K562 (cell line): ENCODE measurements around the gene METRNL. TPM values are rescaled to one million over a fixed set of nuclear protein-coding genes. Genes with fewer than 3 reads are reported as not detected.

Source experiments
- ATAC-seq: fragments of 200-7000 bp; cut with Tn5 transposase; 3 replicates; pipeline ENCODE4 v1.9.1; 2020; ENCODE audit warnings: moderate library complexity
- BruUV-seq: library from RNA; stranded (reverse); fragments of 400-500 nt; replicated peaks from 2 replicates; lab custom pipeline; 2021; lab: Mats Ljungman, UMichigan
- CTCF ChIA-PET: fragments of 300-600 bp; formaldehyde crosslinking; extraction: SDS; loops from one replicate; lab custom pipeline; 2021; ENCODE audit warnings: low intra/inter-chr PET ratio; lab: Yijun Ruan, JAX
- POLR2A ChIA-PET: fragments of 300-600, 350-650 bp; sonication (Branson Sonifier 250); formaldehyde crosslinking; extraction: SDS; loops from one replicate; lab custom pipeline; 2021; ENCODE audit warnings: antibody characterized with exemption, inconsistent platforms; lab: Yijun Ruan, JAX
- DNase-seq, 4 experiments: peaks; one replicate each; pipeline versions ENCODE4 v3.0.0 to v3.0.0-alpha.2; 2011 to 2018; ENCODE audit warnings: low spot score in 3 of 4, mixed read lengths in 3 of 4; ENCODE audit errors: extremely low read depth in 1 of 4
- FAIRE-seq: peaks from 2 replicates; lab custom pipeline; 2011; peaks lifted over from hg19 to GRCh38; lab: Jason Lieb, UNC
- H2AFZ ChIP-seq: 2 replicates; pipeline ENCODE4 v1.6.0; 2011; ENCODE audit warnings: low read depth, low read length, control low read depth, inconsistent platforms
- H3K27ac ChIP-seq: fragments of 200-600 bp; 3 replicates; pipeline ENCODE4 v1.8.0; 2011; ENCODE audit warnings: low read depth, mild to moderate bottlenecking, control low read depth, inconsistent platforms, low read length, moderate library complexity, mixed read lengths; ENCODE audit errors: extremely low read depth
- H3K27me3 ChIP-seq, 2 experiments: fragments of 300-600 bp in 1 of 2; 2 replicates in 1 of 2; 3 replicates in 1 of 2; pipeline versions ENCODE4 v1.6.0 to v1.8.0; 2011; ENCODE audit warnings: inconsistent platforms in 2 of 2, low read length in 2 of 2, mild to moderate bottlenecking in 1 of 2, mixed read lengths in 1 of 2, moderate library complexity in 1 of 2; ENCODE audit not compliant: control insufficient read depth in 2 of 2, insufficient read depth in 2 of 2
- H3K36me3 ChIP-seq: fragments of 300-600 bp; 3 replicates; pipeline ENCODE4 v1.8.0; 2011; ENCODE audit warnings: mild to moderate bottlenecking, low read length, inconsistent platforms; ENCODE audit not compliant: control insufficient read depth, insufficient read depth
- H3K4me1 ChIP-seq, 2 experiments: fragments of 200-600 bp in 1 of 2; replicated peaks in 1 of 2; 2 replicates in 1 of 2; 3 replicates in 1 of 2; pipeline versions ENCODE4 v1.5.1 to v1.8.0; 2011; ENCODE audit warnings: inconsistent platforms in 2 of 2, low read length in 2 of 2, mild to moderate bottlenecking in 1 of 2, mixed read lengths in 1 of 2, moderate library complexity in 1 of 2; ENCODE audit not compliant: control insufficient read depth in 2 of 2, insufficient read depth in 2 of 2
- H3K4me2 ChIP-seq: 2 replicates; pipeline ENCODE4 v1.6.1; 2011; ENCODE audit warnings: low read length, control low read depth, inconsistent platforms, mixed read lengths; ENCODE audit not compliant: insufficient read depth
- H3K4me3 ChIP-seq: fragments of 200-600 bp; sonication (generic), shearing (Covaris generic); 2 replicates; pipeline ENCODE4 v1.5.1; 2016; ENCODE audit warnings: control low read depth, inconsistent platforms
- H3K79me2 ChIP-seq: fragments of 200-600 bp; 3 replicates; pipeline ENCODE4 v1.8.0; 2011; ENCODE audit warnings: low read length, inconsistent platforms; ENCODE audit not compliant: control insufficient read depth, insufficient read depth
- H3K9ac ChIP-seq, 2 experiments: 2 replicates each; pipeline versions ENCODE4 v1.6.0 to v1.6.1; 2011; ENCODE audit warnings: low read depth in 2 of 2, low read length in 2 of 2, control low read depth in 1 of 2, inconsistent platforms in 1 of 2, mild to moderate bottlenecking in 1 of 2, mixed read lengths in 1 of 2; ENCODE audit not compliant: insufficient read depth in 1 of 2
- H3K9me1 ChIP-seq: one replicate; pipeline ENCODE4 v1.6.0; 2011; ENCODE audit warnings: inconsistent platforms, mild to moderate bottlenecking, low read length, moderate library complexity; ENCODE audit not compliant: control insufficient read depth, insufficient read depth
- H3K9me3 ChIP-seq: replicated peaks from 2 replicates; pipeline ENCODE4 v1.5.1; 2011; ENCODE audit warnings: low read depth, low read length, inconsistent platforms; ENCODE audit not compliant: control insufficient read depth, insufficient read depth
- H4K20me1 ChIP-seq: replicated peaks from 2 replicates; pipeline ENCODE4 v1.6.1; 2011; ENCODE audit warnings: low read length, inconsistent platforms, mixed read lengths; ENCODE audit not compliant: control insufficient read depth, insufficient read depth
- ETS2 ChIP-seq: IDR thresholded peaks from 2 replicates; pipeline ENCODE4 v1.6.1; 2016; ENCODE audit warnings: borderline replicate concordance, missing genetic modification characterization, mild to moderate bottlenecking, moderate library complexity, missing compliant biosample characterization; ENCODE audit not compliant: poor library complexity, severe bottlenecking
- NR2F6 ChIP-seq: fragments of 450-650 bp; formaldehyde crosslinking; IDR thresholded peaks from 2 replicates; pipeline ENCODE4 v1.4.0; 2020; ENCODE audit warnings: mild to moderate bottlenecking
- NR3C1 ChIP-seq: sonication (generic); formaldehyde crosslinking; IDR thresholded peaks from 2 replicates; pipeline ENCODE4 v1.8.1; 2022; ENCODE audit warnings: missing genetic modification reagents
- PCBP1 ChIP-seq: fragments of 200-400 bp; formaldehyde crosslinking; IDR thresholded peaks from 2 replicates; pipeline ENCODE4 v1.6.1; 2018; ENCODE audit warnings: mild to moderate bottlenecking, low read depth, low read length; ENCODE audit not compliant: poor library complexity, severe bottlenecking
- SNAPC5 ChIP-seq: fragments of 250-450 bp; sonication (Bioruptor Pico); IDR thresholded peaks from 2 replicates; pipeline ENCODE4 v1.8.0; 2021; ENCODE audit warnings: moderate library complexity, mild to moderate bottlenecking, inconsistent platforms
- ZFX ChIP-seq: sonication (generic); formaldehyde crosslinking; IDR thresholded peaks from 2 replicates; pipeline ENCODE4 v1.8.0; 2022; ENCODE audit warnings: mild to moderate bottlenecking, missing genetic modification reagents, moderate library complexity
- ZNF23 ChIP-seq: fragments of 250-450 bp; sonication (Bioruptor Pico); IDR thresholded peaks from 2 replicates; pipeline ENCODE4 v1.4.0; 2020; ENCODE audit warnings: mild to moderate bottlenecking
- ZNF263 ChIP-seq: sonication (generic); formaldehyde crosslinking; IDR thresholded peaks from 2 replicates; pipeline ENCODE4 v1.8.0; 2022; ENCODE audit warnings: mild to moderate bottlenecking, missing genetic modification reagents, borderline replicate concordance
- ZNF280B ChIP-seq: fragments of 250-450 bp; sonication (Bioruptor Pico); IDR thresholded peaks from 2 replicates; pipeline ENCODE4 v1.5.1; 2021; ENCODE audit warnings: mild to moderate bottlenecking
- ZNF609 ChIP-seq: sonication (generic); formaldehyde crosslinking; IDR thresholded peaks from 2 replicates; pipeline ENCODE4 v1.8.1; 2023; ENCODE audit warnings: missing genetic modification reagents, mild to moderate bottlenecking, borderline replicate concordance
- ZNF707 ChIP-seq: fragments of 250-450 bp; sonication (Bioruptor Pico); conservative IDR thresholded peaks from 2 replicates; pipeline ENCODE4 v1.8.0; 2022; ENCODE audit warnings: inconsistent platforms, mild to moderate bottlenecking, moderate library complexity
- ZNF717 ChIP-seq: fragments of 250-450 bp; sonication (Bioruptor Pico); IDR thresholded peaks from 2 replicates; pipeline ENCODE4 v1.5.0; 2021
- WGBS: fragments of 100-300 bp; shearing (Covaris generic); methylation state at CpG from one replicate; pipeline ENCODE4 v1.1.6; 2016; ENCODE audit warnings: low coverage, mixed read lengths; ENCODE audit not compliant: insufficient coverage; ENCODE audit errors: missing lambda C conversion rate; 5-methylcytosine and 5-hydroxymethylcytosine counted together
- in situ Hi-C: fragments of 300-500 bp; cut with MboI; formaldehyde crosslinking; loops from 4 replicates; pipeline ENCODE4 v1.15.0; 2018; ENCODE audit warnings: inconsistent platforms, mixed read lengths
- intact Hi-C: fragments of 100-400 bp; cut with micrococcal nuclease; formaldehyde crosslinking; loops from 2 replicates; pipeline ENCODE4 v1.14.2; 2022
- polyA plus RNA-seq, 8 experiments: library from polyadenylated mRNA; depleted of rRNA in 4 of 8; stranded (reverse) in 5 of 8; unstranded in 3 of 8; fragments of >200 nt; fragmentation: Nextera tagmentation in 2 of 8; fragmentation: Illumina TruSeq in 1 of 8; extraction: Ambion mirVana in 2 of 8; extraction: Trizol in 1 of 8; gene quantifications; 2 replicates each; pipeline versions ENCODE4 v1.2.1 to v1.2.3, GENCODE V29; 2011 to 2014; ENCODE audit warnings: inconsistent platforms in 1 of 8, missing spikeins in 1 of 8
- total RNA-seq, 7 experiments: library from RNA; depleted of rRNA in 6 of 7; stranded (reverse); fragments of >200 nt in 6 of 7; fragmentation: Illumina TruSeq in 2 of 7; extraction: Trizol in 2 of 7; gene quantifications; 2 replicates each; pipeline versions ENCODE4 v1.2.1 to v1.2.3, GENCODE V29; 2011 to 2021; ENCODE audit warnings: low replicate concordance in 1 of 7

Gene METRNL
- total and polyA plus RNA-seq, 9 of the 15 experiments (the other 6 are each of a cell fraction or from before 2014, with no cell fraction given), result 0.17 to 31.8 (median 2.9) TPM

GRCh38 chr17:83078378-83079351 lies 744 bp upstream of the METRNL start:
- Histone ChIP-seq H3K27me3 (peaks cover 0 to 5% of the 10 kb centered on the region in 2 experiments; a peak in 1 of 5 replicates), H3K9me3 (no peaks in the 10 kb centered on the region), H3K4me3 (peak overlapping the region; percentile 53), H4K20me1 (peaks cover 24% of the 10 kb centered on the region), H3K9me1 (no peaks in the 10 kb centered on the region), H3K4me2 (peak overlapping the region; percentile 46), H3K27ac (peak overlapping the region; percentile 56; the same call in 1 of the 3 replicates), H3K36me3 (peaks cover 22% of the 10 kb centered on the region; the same call in 2 of the 3 replicates), H3K4me1 (peaks cover 10 to 73% of the 10 kb centered on the region in 2 experiments), H3K79me2 (peaks cover 34% of the 10 kb centered on the region), H3K9ac (peak overlapping the region; percentile 51 to 91; a peak in 3 of 4 replicates), H2AFZ (peak overlapping the region; percentile 62; the same call in 1 of the 2 replicates)
- 11% methylated on average over 44 of the region's 93 CpGs for WGBS
- in situ Hi-C loops, result no loop called here
- BruUV-seq, result no TSS peak
- ATAC-seq, result peak; percentile 10; the same call in 2 of the 3 replicates
- intact Hi-C loops, result no loop called here
- FAIRE-seq, result no peak
- ChIA-PET CTCF (no interaction called here), POLR2A (interaction anchor here (0.9 kb wide), 1 partner anchor 13 kb away, joined by 5 read pairs; no protein-coding TSS in a partner anchor)
- peak in 3 of 4 experiments; percentile 35 to 48 (median 44) for DNase-seq
- no peak for TF ChIP-seq ETS2 (tag)
- peak; percentile 24 for TF ChIP-seq PCBP1
- no peak for TF ChIP-seq ZNF717 (CRISPR knock-in tag)
- TF ChIP-seq NR2F6 (CRISPR knock-in tag), result no peak
- no peak for TF ChIP-seq ZNF280B (CRISPR knock-in tag)
- TF ChIP-seq ZFX, result no peak
- TF ChIP-seq SNAPC5 (CRISPR knock-in tag), result no peak
- no peak for TF ChIP-seq ZNF23 (CRISPR knock-in tag)
- TF ChIP-seq ZNF707 (CRISPR knock-in tag), result no peak
- peak; percentile 29; the same call in 1 of the 2 replicates for TF ChIP-seq ZNF263 (CRISPR knock-in tag)
- no peak for TF ChIP-seq NR3C1
- no peak for TF ChIP-seq ZNF609 (CRISPR knock-in tag)
